ENCODE measurements around the gene YAF2.

DNA sequence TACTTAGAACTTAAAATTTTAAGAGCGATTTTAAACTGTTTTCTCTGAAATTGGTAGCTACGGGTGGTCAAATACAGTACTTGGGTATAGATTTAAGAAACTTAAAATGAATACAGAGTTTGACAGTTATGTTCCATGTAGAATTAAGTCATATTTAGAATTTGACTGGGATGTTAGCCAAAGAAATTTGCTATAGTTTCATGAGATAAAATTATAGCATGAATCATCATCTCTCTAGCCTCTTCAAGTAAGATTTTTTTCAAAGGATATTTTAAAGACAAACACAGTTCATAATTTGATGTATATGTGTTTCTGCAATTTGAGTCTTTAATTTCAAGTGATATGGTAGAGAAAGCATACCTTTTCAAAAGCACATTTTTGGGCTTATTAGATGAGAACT, 46.8 kb upstream of the YAF2 start:
- TF ChIP-seq, protein P1, sequence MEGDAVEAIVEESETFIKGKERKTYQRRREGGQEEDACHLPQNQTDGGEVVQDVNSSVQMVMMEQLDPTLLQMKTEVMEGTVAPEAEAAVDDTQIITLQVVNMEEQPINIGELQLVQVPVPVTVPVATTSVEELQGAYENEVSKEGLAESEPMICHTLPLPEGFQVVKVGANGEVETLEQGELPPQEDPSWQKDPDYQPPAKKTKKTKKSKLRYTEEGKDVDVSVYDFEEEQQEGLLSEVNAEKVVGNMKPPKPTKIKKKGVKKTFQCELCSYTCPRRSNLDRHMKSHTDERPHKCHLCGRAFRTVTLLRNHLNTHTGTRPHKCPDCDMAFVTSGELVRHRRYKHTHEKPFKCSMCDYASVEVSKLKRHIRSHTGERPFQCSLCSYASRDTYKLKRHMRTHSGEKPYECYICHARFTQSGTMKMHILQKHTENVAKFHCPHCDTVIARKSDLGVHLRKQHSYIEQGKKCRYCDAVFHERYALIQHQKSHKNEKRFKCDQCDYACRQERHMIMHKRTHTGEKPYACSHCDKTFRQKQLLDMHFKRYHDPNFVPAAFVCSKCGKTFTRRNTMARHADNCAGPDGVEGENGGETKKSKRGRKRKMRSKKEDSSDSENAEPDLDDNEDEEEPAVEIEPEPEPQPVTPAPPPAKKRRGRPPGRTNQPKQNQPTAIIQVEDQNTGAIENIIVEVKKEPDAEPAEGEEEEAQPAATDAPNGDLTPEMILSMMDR (IDR thresholded peaks at IDR 0.05; ENCODE audit: extremely low read depth in 1 of 2, insufficient read depth in 1 of 2, low read depth in 1 of 2, low read length in 2 of 2) = no peak
- TF ChIP-seq EZH2 (IDR thresholded peaks at IDR 0.05; ENCODE audit: borderline replicate concordance, low read depth, low read length, severe bottlenecking) (no peak), POLR2AphosphoS5 (IDR thresholded peaks at IDR 0.05; ENCODE audit: insufficient read depth, low read depth, low read length) (no peak), POLR2A (IDR thresholded peaks at IDR 0.05; ENCODE audit: low read depth, low read length) (no peak), FOS (IDR thresholded peaks at IDR 0.05; ENCODE audit: borderline replicate concordance, insufficient read depth, low read length) (no peak), GATA2 (IDR thresholded peaks at IDR 0.05; ENCODE audit: insufficient read depth, insufficient read length, low read depth, low read length) (no peak)
- TF ChIP-seq, protein P2, sequence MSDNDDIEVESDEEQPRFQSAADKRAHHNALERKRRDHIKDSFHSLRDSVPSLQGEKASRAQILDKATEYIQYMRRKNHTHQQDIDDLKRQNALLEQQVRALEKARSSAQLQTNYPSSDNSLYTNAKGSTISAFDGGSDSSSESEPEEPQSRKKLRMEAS (IDR thresholded peaks at IDR 0.05; ENCODE audit: insufficient read depth, insufficient read length) = no peak
